ENCODE data around the gene PIK3CD.
"Not testable (repeated sequence)": the region's sequence is repeated elsewhere in the genome, so short reads cannot be mapped to it uniquely, and the experiment has no call there.

PIK3CD gene

GRCh38 chr1:9687120-9687873 lies 35.8 kb downstream of the PIK3CD start:
- in situ Hi-C loops (cut with MboI; ENCODE audit: low sequenced_read_pairs): no loop called here

GRCh38 chr1:9687874-9688582 lies 36.5 kb downstream of the PIK3CD start:
- in situ Hi-C loops (cut with MboI; ENCODE audit: low sequenced_read_pairs): no loop called here

GRCh38 chr1:9688599-9688998 lies 37.1 kb downstream of the PIK3CD start:
- in situ Hi-C loops (cut with MboI; ENCODE audit: low sequenced_read_pairs): no loop called here

GRCh38 chr1:9689011-9689706 lies 37.6 kb downstream of the PIK3CD start:
- in situ Hi-C loops (cut with MboI; ENCODE audit: low sequenced_read_pairs): no loop called here

GRCh38 chr1:9689971-9690381 lies 38.4 kb downstream of the PIK3CD start:
- in situ Hi-C loops (cut with MboI; ENCODE audit: low sequenced_read_pairs): no loop called here

- in situ Hi-C loops (cut with MboI; ENCODE audit: low sequenced_read_pairs): no loop called here
Measured at GRCh38 chr1:9690440-9691107, 39.0 kb downstream of the PIK3CD start.

GRCh38 chr1:9691108-9691445 lies 39.5 kb downstream of the PIK3CD start:
- in situ Hi-C loops (cut with MboI; ENCODE audit: low sequenced_read_pairs): no loop called here

- in situ Hi-C loops (cut with MboI; ENCODE audit: low sequenced_read_pairs): no loop called here
Measured at GRCh38 chr1:9691691-9692090, 40.2 kb downstream of the PIK3CD start.

- in situ Hi-C loops (cut with MboI; ENCODE audit: low sequenced_read_pairs): no loop called here
Measured at GRCh38 chr1:9696793-9697192, 45.3 kb downstream of the PIK3CD start.

GRCh38 chr1:9699361-9699760 lies 47.8 kb downstream of the PIK3CD start:
- in situ Hi-C loops (cut with MboI; ENCODE audit: low sequenced_read_pairs): no loop called here

GRCh38 chr1:9700340-9700739 lies 48.8 kb downstream of the PIK3CD start:
- in situ Hi-C loops (cut with MboI; ENCODE audit: low sequenced_read_pairs): no loop called here

GRCh38 chr1:9701665-9702064 lies 50.1 kb downstream of the PIK3CD start:
- in situ Hi-C loops (cut with MboI; ENCODE audit: low sequenced_read_pairs): no loop called here

GRCh38 chr1:9703165-9703509 lies 51.6 kb downstream of the PIK3CD start:
- in situ Hi-C loops (cut with MboI; ENCODE audit: low sequenced_read_pairs): no loop called here

- in situ Hi-C loops (cut with MboI; ENCODE audit: low sequenced_read_pairs): no loop called here
Measured at GRCh38 chr1:9703681-9704080, 52.1 kb downstream of the PIK3CD start.

GRCh38 chr1:9705337-9706093 lies 54.0 kb downstream of the PIK3CD start:
- in situ Hi-C loops (cut with MboI; ENCODE audit: low sequenced_read_pairs): no loop called here

- in situ Hi-C loops (cut with MboI; ENCODE audit: low sequenced_read_pairs): no loop called here
Measured at GRCh38 chr1:9706178-9706577, 54.6 kb downstream of the PIK3CD start.

- in situ Hi-C loops (cut with MboI; ENCODE audit: low sequenced_read_pairs): no loop called here
Measured at GRCh38 chr1:9710037-9710436, 58.5 kb downstream of the PIK3CD start.

GRCh38 chr1:9711466-9712020 lies 60.0 kb downstream of the PIK3CD start:
- in situ Hi-C loops (cut with MboI; ENCODE audit: low sequenced_read_pairs): no loop called here

GRCh38 chr1:9712767-9713166 lies 61.2 kb downstream of the PIK3CD start:
- in situ Hi-C loops (cut with MboI; ENCODE audit: low sequenced_read_pairs): not testable (repeated sequence)

- in situ Hi-C loops (cut with MboI; ENCODE audit: low sequenced_read_pairs): no loop called here
Measured at GRCh38 chr1:9714257-9714718, 62.8 kb downstream of the PIK3CD start.
